Measurements from ENCODE around the gene REV1. TPM values are rescaled to one million over a fixed set of nuclear protein-coding genes. Genes with fewer than 3 reads are reported as not detected.

Gene REV1
- total RNA-seq, 1 donor from 2014 or later, result 51.9 TPM

- Mint-ChIP-seq H3K27ac (no peak overlapping the region), H3K4me1 (peaks cover 32% of the 10 kb centered on the region), H3K36me3 (no peaks in the 10 kb centered on the region), H3K9me3 (no peaks in the 10 kb centered on the region), H3K27me3 (ENCODE audit: insufficient read depth, low read depth) (no peaks in the 10 kb centered on the region), H3K4me3 (no peak overlapping the region)
- peaks cover 13% of the 10 kb centered on the region for H3K27me3 ChIP-seq
- no peak for TF ChIP-seq EZH2phosphoT487 (IDR thresholded peaks at IDR 0.05)
- H2AFZ ChIP-seq (replicated peaks), result no peak overlapping the region
- H3K9ac ChIP-seq, result no peak overlapping the region
- peaks cover 51% of the 10 kb centered on the region for H3K79me2 ChIP-seq (ENCODE audit: low read depth)
- no peaks in the 10 kb centered on the region for H3K36me3 ChIP-seq
- no peaks in the 10 kb centered on the region for H3K9me3 ChIP-seq (ENCODE audit: low read depth)
- H3K27ac ChIP-seq, result no peak overlapping the region
- H3K4me3 ChIP-seq, result no peak overlapping the region
- H3K4me2 ChIP-seq, result no peak overlapping the region
- H3F3A ChIP-seq (ENCODE audit: low read depth), result peaks cover 5% of the 10 kb centered on the region
- peaks cover 16% of the 10 kb centered on the region for H3K4me1 ChIP-seq
- no peak for DNase-seq (ENCODE audit: low spot score)
- H4K20me1 ChIP-seq (ENCODE audit: low read depth), result peaks cover 49% of the 10 kb centered on the region
Observed at GRCh38 chr2:99487906-99488305, 1.9 kb downstream of the REV1 start.

DNA sequence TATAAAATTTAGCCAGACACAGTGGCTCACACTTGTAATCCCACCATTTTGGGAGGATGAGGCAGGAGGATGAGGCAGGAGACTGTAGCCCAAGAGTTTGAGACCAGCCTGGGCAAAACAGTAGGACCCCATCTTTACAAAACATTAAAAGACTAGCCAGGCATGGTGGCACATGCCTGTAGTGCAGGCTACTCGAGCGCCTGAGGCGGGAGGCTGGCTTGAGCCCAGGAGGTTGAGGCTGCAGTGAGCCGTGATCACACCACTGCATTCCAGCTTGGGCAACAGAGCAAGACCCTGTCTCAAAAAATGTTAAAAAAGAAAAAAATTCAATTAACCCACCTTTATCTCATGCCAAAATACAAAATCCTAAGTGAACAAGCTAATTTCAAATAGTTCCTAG, 4.0 kb downstream of the REV1 start:
- peaks cover 34% of the 10 kb centered on the region for H3K4me1 Mint-ChIP-seq

GRCh38 chr2:99485411-99485810, 4.4 kb downstream of the REV1 start:
- Histone ChIP-seq H3K4me1 (peaks cover 16% of the 10 kb centered on the region), H3K9me3 (ENCODE audit: low read depth) (no peaks in the 10 kb centered on the region), H3F3A (ENCODE audit: low read depth) (peaks cover 9% of the 10 kb centered on the region), H3K79me2 (ENCODE audit: low read depth) (peaks cover 76% of the 10 kb centered on the region), H3K27ac (no peak overlapping the region), H3K4me3 (no peak overlapping the region), H3K36me3 (no peaks in the 10 kb centered on the region), H3K9ac (no peak overlapping the region), H2AFZ (replicated peaks) (no peak overlapping the region), H4K20me1 (ENCODE audit: low read depth) (peaks cover 73% of the 10 kb centered on the region), H3K27me3 (no peaks in the 10 kb centered on the region), H3K4me2 (peak overlapping the region; percentile 21)
- TF ChIP-seq, protein P1, sequence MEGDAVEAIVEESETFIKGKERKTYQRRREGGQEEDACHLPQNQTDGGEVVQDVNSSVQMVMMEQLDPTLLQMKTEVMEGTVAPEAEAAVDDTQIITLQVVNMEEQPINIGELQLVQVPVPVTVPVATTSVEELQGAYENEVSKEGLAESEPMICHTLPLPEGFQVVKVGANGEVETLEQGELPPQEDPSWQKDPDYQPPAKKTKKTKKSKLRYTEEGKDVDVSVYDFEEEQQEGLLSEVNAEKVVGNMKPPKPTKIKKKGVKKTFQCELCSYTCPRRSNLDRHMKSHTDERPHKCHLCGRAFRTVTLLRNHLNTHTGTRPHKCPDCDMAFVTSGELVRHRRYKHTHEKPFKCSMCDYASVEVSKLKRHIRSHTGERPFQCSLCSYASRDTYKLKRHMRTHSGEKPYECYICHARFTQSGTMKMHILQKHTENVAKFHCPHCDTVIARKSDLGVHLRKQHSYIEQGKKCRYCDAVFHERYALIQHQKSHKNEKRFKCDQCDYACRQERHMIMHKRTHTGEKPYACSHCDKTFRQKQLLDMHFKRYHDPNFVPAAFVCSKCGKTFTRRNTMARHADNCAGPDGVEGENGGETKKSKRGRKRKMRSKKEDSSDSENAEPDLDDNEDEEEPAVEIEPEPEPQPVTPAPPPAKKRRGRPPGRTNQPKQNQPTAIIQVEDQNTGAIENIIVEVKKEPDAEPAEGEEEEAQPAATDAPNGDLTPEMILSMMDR (IDR thresholded peaks at IDR 0.05), result no peak
- no peak for TF ChIP-seq EZH2 (IDR thresholded peaks at IDR 0.05)
- TF ChIP-seq EZH2phosphoT487 (IDR thresholded peaks at IDR 0.05), result no peak
- Mint-ChIP-seq H3K27ac (no peak overlapping the region), H3K9me3 (no peaks in the 10 kb centered on the region), H3K4me1 (peaks cover 32% of the 10 kb centered on the region), H3K4me3 (peak overlapping the region; percentile 56), H3K27me3 (ENCODE audit: insufficient read depth, low read depth) (no peaks in the 10 kb centered on the region), H3K36me3 (peaks cover 6% of the 10 kb centered on the region)
- DNase-seq (ENCODE audit: low spot score), result no peak

More for the DNA sequence above, 4.0 kb downstream of the REV1 start:
- Histone ChIP-seq H3K27ac (no peak overlapping the region), H3K9ac (no peak overlapping the region), H4K20me1 (ENCODE audit: low read depth) (peaks cover 69% of the 10 kb centered on the region), H3K79me2 (ENCODE audit: low read depth) (peaks cover 72% of the 10 kb centered on the region), H2AFZ (replicated peaks) (no peak overlapping the region), H3K4me2 (peak overlapping the region; percentile 21), H3K27me3 (peaks cover 3% of the 10 kb centered on the region), H3F3A (ENCODE audit: low read depth) (peaks cover 11% of the 10 kb centered on the region), H3K4me1 (peaks cover 16% of the 10 kb centered on the region), H3K36me3 (no peaks in the 10 kb centered on the region), H3K9me3 (ENCODE audit: low read depth) (no peaks in the 10 kb centered on the region), H3K4me3 (no peak overlapping the region)
- Mint-ChIP-seq H3K9me3 (no peaks in the 10 kb centered on the region), H3K4me3 (peak overlapping the region; percentile 65), H3K36me3 (peaks cover 6% of the 10 kb centered on the region), H3K27me3 (ENCODE audit: insufficient read depth, low read depth) (no peaks in the 10 kb centered on the region), H3K27ac (no peak overlapping the region)
- TF ChIP-seq EZH2phosphoT487 (IDR thresholded peaks at IDR 0.05) (no peak), EZH2 (IDR thresholded peaks at IDR 0.05) (no peak)
- TF ChIP-seq, protein P1 (IDR thresholded peaks at IDR 0.05), result no peak
- peak; percentile 21 for DNase-seq (ENCODE audit: low spot score)

GRCh38 chr2:99484205-99484604, 5.6 kb downstream of the REV1 start:
- Histone ChIP-seq H3K4me1 (peaks cover 16% of the 10 kb centered on the region), H3K9ac (no peak overlapping the region), H3K4me3 (no peak overlapping the region), H3K36me3 (no peaks in the 10 kb centered on the region), H3K79me2 (ENCODE audit: low read depth) (peaks cover 88% of the 10 kb centered on the region), H3K27me3 (no peaks in the 10 kb centered on the region), H3K4me2 (no peak overlapping the region), H4K20me1 (ENCODE audit: low read depth) (peaks cover 83% of the 10 kb centered on the region), H3F3A (ENCODE audit: low read depth) (peaks cover 6% of the 10 kb centered on the region), H3K27ac (no peak overlapping the region), H2AFZ (replicated peaks) (no peak overlapping the region), H3K9me3 (ENCODE audit: low read depth) (no peaks in the 10 kb centered on the region)
- Mint-ChIP-seq H3K4me3 (no peak overlapping the region), H3K9me3 (no peaks in the 10 kb centered on the region), H3K27me3 (ENCODE audit: insufficient read depth, low read depth) (no peaks in the 10 kb centered on the region), H3K36me3 (peaks cover 8% of the 10 kb centered on the region), H3K27ac (no peak overlapping the region), H3K4me1 (peaks cover 31% of the 10 kb centered on the region)
- no peak for TF ChIP-seq EZH2 (IDR thresholded peaks at IDR 0.05)
- TF ChIP-seq EZH2phosphoT487 (IDR thresholded peaks at IDR 0.05), result no peak
- TF ChIP-seq, protein P1 (IDR thresholded peaks at IDR 0.05), result no peak
- DNase-seq (ENCODE audit: low spot score), result no peak
